Myocyte (in vitro differentiated cells): ENCODE data around the gene ARF1. TPM values are rescaled to one million over a fixed set of nuclear protein-coding genes. Genes with fewer than 3 reads are reported as not detected.
"Not testable (repeated sequence)": the region's sequence is repeated elsewhere in the genome, so short reads cannot be mapped to it uniquely, and the experiment has no call there.

Source experiments
- DNase-seq: peaks from one replicate; pipeline ENCODE4 v3.0.0-alpha.2; 2012; ENCODE audit warnings: low read depth
- total RNA-seq: library from RNA; depleted of rRNA; stranded (reverse); fragments of >200 nt; gene quantifications from 2 replicates; pipeline ENCODE4 v1.2.3, GENCODE V29; 2014

Gene ARF1
- total RNA-seq, 1 donor from 2014 or later, result 259 TPM

- no peak for DNase-seq
Measured at GRCh38 chr1:228100822-228101613, 18.5 kb downstream of the ARF1 start.

DNA sequence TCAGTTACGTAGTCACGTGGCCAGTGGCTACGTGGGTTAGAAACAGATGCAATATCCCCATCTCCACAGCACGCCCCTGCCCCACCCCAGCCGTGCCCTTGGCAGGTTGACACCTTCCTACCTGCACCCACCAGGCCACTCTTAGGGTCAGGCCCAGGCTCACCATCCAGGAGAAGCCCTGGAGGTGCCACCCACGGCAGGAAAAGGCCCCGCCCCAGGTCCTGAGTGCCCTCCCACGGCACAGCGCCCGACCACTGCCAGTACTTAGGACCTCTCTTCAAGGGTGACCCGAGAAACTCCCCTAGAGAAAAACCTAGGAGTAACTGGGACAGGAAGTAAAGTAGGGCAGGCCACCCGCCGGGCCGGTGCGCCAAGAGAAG lies 19.1 kb downstream of the ARF1 start:
- no peak for DNase-seq

DNA sequence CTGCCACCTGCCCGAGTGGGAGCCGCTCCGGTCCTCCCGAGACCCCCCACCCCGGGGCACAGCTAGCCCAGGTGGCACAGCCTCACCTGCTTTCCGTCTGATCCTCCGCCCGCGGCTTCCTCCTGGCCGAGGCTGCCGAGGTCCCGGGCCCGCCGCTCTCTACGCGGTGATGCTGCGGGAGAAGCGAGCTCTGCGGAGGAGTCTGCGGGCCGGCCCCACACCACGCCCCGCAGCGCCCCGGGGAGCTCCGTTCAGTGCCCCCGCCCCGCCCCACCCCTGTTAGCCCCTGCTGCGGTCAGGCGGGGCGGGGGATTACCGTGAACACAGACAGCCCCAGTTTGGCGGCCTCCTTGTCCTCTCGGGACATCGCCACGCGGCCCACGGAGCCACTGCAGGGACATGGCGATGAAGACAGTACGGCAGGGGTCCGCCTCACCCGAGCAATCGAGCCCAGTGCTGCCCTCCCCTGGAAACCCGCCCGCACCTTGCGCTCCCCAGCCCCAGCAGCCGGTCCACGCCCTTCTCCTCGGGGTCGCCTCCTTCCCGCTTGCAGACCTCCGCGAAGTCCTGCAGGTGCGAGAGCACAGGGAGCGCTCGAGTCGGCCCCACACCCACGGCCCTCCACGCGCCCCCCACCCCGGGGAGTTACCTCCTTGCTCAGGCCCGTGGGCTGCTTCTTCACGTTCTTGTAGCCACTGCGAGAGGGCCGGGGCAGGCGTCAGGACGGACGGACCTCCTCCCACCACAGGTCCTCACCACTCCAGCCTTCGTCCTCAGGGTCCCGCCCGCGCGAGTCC lies 19.7 kb downstream of the ARF1 start:
- DNase-seq, result no peak

- DNase-seq, result peak; percentile 92
Measured at GRCh38 chr1:228102791-228103620, 20.5 kb downstream of the ARF1 start, which contains the start of gene C1orf35. TSS of gene C1orf35 (minus strand) at chr1:228103325. CDS start at chr1:228103227, 98 bp downstream.

DNA sequence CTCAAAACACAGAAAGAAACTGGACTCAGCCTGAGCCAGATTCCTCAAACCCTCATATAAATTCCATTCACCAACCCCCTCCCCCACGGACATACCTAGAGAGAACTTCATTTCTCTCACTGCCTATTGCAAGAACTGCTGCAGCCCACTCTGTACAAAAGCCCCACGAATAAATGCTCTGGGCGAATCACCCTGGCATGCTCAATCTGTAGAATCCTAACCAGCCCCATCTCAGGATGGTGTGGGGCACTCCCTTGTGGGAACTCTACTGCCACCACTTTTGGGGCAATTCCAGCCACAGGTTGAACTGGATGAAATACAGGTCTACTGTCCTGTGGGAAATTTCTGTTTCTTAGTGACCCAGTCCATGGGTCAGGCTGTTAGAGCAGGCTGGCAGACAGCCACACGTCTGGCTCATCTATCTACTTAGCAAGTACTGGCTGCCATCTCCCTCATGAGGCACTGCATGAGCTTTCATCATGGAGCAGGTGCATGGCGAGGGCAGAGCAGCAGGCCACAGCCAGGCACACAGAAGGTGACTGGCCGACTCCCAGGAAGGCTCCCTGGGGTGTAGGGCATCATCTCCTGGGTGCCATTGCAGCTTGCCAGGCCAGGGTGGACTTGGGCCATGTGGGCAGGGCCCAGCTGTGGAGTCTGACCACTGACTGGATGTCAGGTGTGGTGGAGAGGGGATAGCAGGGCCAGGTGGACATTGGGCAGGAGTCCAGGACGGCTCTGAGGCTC lies 22.2 kb downstream of the ARF1 start:
- DNase-seq, result no peak

- no peak for DNase-seq
Measured at GRCh38 chr1:228105270-228105995, 22.9 kb downstream of the ARF1 start.

DNA sequence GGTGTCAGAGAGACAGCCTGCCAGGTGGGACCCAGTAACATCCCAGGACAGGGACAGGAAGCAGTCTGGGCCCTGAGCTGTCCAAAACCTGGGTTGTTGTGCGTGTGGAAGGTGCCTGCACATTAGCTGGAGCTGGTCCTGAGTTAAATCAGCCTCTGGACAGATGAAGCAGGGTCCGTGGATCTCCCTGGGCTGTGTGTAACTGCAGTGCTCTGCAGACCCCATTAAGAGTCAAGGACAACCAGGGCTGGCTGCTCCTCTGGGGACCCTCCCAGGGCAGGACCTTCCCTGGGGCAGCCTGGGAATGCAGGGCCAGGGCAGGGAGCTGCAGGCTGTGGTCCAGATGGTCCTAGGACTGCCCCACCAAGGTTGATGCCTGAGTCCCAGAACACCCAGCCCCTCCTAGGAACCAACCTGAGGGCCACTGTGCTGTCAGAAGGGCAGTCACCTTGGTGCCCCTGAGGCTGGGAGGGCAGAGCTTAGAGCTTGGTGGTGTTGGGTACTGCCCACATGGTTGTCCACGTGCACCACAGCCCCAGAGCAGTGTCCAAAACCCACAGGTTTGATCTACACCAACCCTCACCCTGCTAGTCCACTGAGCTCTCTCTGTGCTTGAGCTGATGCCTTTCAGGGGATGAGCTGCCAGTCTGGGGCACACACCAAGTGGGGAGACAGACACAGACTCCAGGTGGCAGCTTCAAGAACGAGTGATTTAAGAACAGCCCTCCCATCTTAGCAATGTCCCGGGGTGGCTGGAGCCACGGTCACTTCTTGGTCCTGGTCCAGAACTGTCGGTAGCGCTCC lies 23.7 kb downstream of the ARF1 start:
- DNase-seq, result no peak

DNA sequence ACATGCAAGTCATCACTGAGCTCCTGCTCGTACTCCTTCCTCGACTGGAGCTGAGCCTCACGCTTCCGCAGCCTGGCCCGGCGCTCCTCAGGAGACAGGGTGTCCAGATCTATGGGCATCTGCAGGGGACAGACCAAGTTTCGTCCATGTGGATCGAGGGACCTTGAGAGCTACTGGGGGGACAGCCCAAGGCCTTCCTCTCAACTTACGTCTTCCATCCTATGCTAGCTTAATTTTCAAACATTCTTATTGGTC lies 24.2 kb downstream of the ARF1 start:
- no peak for DNase-seq

GRCh38 chr1:228107636-228108035 lies 25.1 kb downstream of the ARF1 start:
- no peak for DNase-seq

- DNase-seq, result no peak
Measured at GRCh38 chr1:228108055-228108690, 25.7 kb downstream of the ARF1 start.

DNA sequence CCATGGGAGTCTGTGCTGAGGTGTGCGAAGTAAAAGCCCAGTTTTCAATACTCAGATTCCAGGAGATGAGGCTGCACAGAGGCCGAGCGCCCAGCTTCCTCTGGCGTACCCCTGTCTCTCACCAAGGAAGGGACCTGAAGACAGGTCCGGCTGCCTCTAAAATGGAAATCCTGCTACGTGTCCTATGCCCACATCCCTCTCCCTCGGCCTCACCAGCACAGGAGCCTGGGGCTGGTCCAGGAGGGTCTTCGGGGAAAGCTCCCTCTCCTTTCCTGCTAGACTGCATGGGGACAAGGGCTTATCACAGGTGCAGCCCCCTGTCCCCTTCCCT lies 26.2 kb downstream of the ARF1 start:
- DNase-seq, result no peak

- peak; percentile 96 for DNase-seq
Measured at GRCh38 chr1:228109073-228109961, 26.8 kb downstream of the ARF1 start, which contains the start of gene MRPL55. TSS of gene MRPL55 (minus strand) at chr1:228109299. CDS start at chr1:228108260, 1,039 bp downstream.

DNA sequence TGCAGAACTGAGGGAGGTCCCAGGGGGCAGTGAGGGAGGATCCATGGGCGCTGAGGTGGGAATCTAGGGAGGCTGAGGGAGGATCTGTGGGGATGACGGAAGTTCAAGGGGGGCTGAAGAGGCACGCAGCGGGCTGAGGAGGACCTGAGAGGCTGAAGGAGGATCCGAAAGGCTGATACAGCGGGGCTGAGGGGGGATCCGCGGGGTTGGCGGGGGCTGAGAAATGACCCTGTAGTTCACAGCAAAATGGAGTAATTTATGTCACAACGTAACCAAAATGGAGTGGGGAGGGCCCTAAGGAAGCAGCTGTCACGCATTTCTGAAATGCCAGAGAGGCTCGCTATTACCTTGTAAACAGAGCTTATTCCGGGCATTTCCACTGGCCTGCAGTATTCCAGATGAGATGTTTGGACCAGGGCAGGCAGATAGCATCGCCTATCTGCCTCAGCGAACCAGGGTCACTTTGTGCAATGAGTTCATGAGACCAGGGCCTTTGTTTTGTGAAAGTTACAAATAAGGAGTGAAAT lies 27.5 kb downstream of the ARF1 start:
- DNase-seq, result peak; percentile 69

- DNase-seq, result no peak
Measured at GRCh38 chr1:228110556-228110955, 28.0 kb downstream of the ARF1 start.

GRCh38 chr1:228111315-228111714 lies 28.8 kb downstream of the ARF1 start:
- not testable (repeated sequence) for DNase-seq

GRCh38 chr1:228112167-228112566 lies 29.7 kb downstream of the ARF1 start:
- DNase-seq, result no peak

- DNase-seq, result no peak
Measured at GRCh38 chr1:228112617-228113016, 30.1 kb downstream of the ARF1 start.

DNA sequence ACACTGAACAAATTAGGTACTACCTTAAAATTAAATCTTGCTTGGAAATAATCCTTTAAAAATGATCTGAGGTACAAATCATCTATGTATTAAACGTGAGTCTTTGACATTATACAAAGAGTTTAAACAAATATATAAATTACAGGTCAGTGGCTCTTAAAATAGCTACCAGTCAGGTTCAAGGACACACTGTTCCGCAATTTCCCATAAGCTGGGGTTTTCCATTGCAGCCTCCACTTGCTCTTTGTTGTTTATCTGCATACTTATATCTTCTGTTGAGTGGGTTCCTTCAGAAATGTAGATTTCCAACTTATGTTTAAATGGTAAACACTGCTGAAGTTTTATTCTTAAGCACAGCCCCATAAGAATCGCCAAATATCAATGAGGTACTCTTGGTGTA lies 32.3 kb downstream of the ARF1 start:
- no peak for DNase-seq
